ENCODE results near the gene LRRC74A. TPM values are rescaled to one million over a fixed set of nuclear protein-coding genes. Genes with fewer than 3 reads are reported as not detected.

Gene LRRC74A
- total RNA-seq, 1 experiment from 2014 or later = not detected

- Mint-ChIP-seq H3K36me3 (ENCODE audit: insufficient read depth in 1 of 3, low read depth in 3 of 3) (peaks cover 14 to 36% (median 15%) of the 10 kb centered on the region in 3 experiments; a peak in 6 of 7 replicates), H3K4me1 (peaks cover 10 to 12% of the 10 kb centered on the region in 2 experiments), H3K4me3 (no peak overlapping the region), H3K27ac (no peak overlapping the region; a peak in 1 of 7 replicates), H3K9me3 (no peaks in the 10 kb centered on the region), H3K27me3 (ENCODE audit: low read depth) (no peaks in the 10 kb centered on the region; the same call in 1 of the 2 replicates)
- no peaks in the 10 kb centered on the region for H3K27me3 ChIP-seq (ENCODE audit: insufficient read depth, low read length)
- no peaks in the 10 kb centered on the region for H3K23me2 ChIP-seq (ENCODE audit: insufficient read length, low read depth, low read length, poor library complexity, severe bottlenecking)
- H3K79me1 ChIP-seq (ENCODE audit: insufficient read depth, low read depth, low read length, poor library complexity, severe bottlenecking) = no peaks in the 10 kb centered on the region
- H4K8ac ChIP-seq (replicated peaks; ENCODE audit: insufficient read length, low read depth, low read length) = no peak overlapping the region
- no peak overlapping the region for H3K9ac ChIP-seq (ENCODE audit: extremely low read depth, insufficient read length, low read length)
- no peak overlapping the region for H2BK20ac ChIP-seq (ENCODE audit: low read depth, low read length, poor library complexity, severe bottlenecking)
- no peak overlapping the region for H2BK5ac ChIP-seq (ENCODE audit: insufficient read length, low read length)
- H4K20me1 ChIP-seq (ENCODE audit: control insufficient read depth, insufficient read depth, insufficient read length) = no peaks in the 10 kb centered on the region
- DNase-seq = no peak
- no peak overlapping the region for H4K91ac ChIP-seq (ENCODE audit: insufficient read length, low read depth, low read length)
- H2BK15ac ChIP-seq (ENCODE audit: low read depth, low read length) = no peak overlapping the region
- no peak overlapping the region for H3K27ac ChIP-seq (ENCODE audit: insufficient read length, low read depth, low read length)
- no peak overlapping the region for H2BK12ac ChIP-seq (ENCODE audit: insufficient read length, low read depth, low read length)
- H2AK5ac ChIP-seq (ENCODE audit: insufficient read length, low read length) = no peak overlapping the region
- TF ChIP-seq CTCF (conservative IDR thresholded peaks at IDR 0.05) = no peak
- H2BK120ac ChIP-seq (ENCODE audit: low read depth, low read length, poor library complexity, severe bottlenecking) = no peak overlapping the region
- H2AFZ ChIP-seq (ENCODE audit: low read length) = no peak overlapping the region
- H3K4me1 ChIP-seq (ENCODE audit: insufficient read depth, low read length) = no peaks in the 10 kb centered on the region
- no peak overlapping the region for H3K23ac ChIP-seq (ENCODE audit: insufficient read length, low read depth, low read length)
- no peak overlapping the region for H4K5ac ChIP-seq (ENCODE audit: insufficient read length, low read depth, low read length)
- no peaks in the 10 kb centered on the region for H3K9me3 ChIP-seq (ENCODE audit: control insufficient read depth, low read depth, low read length)
- no peak overlapping the region for H3K4ac ChIP-seq (ENCODE audit: low read depth, low read length)
- H3T11ph ChIP-seq (ENCODE audit: low read length) = no peak overlapping the region
- H3K56ac ChIP-seq (ENCODE audit: insufficient read length, low read depth, low read length) = no peak overlapping the region
- H3K79me2 ChIP-seq (ENCODE audit: insufficient read depth, low read length) = no peaks in the 10 kb centered on the region
- no CpG with 5 or more reads among the region's 2 CpGs for WGBS (ENCODE audit: extremely low coverage, insufficient read length, low lambda C conversion rate)
- H3K18ac ChIP-seq (ENCODE audit: insufficient read length, low read depth, low read length) = no peak overlapping the region
- no peak overlapping the region; the same call in 1 of the 2 replicates for H3K14ac ChIP-seq (ENCODE audit: insufficient read depth, low read length)
- H3K4me2 ChIP-seq (ENCODE audit: insufficient read depth, insufficient read length, low read length) = no peak overlapping the region
Measured at GRCh38 chr14:76781648-76782051, 44.6 kb upstream of the LRRC74A start.

All from H9 (cell line).